Tibial artery (tissue), 4 donors: ENCODE measurements around the gene HPCAL1.

Experiments
- DNase-seq, 2 donors: peaks; one replicate each; pipeline ENCODE4 v3.0.0-alpha.2; 2019
- H3K27ac ChIP-seq, 2 donors: fragments of 200-600 bp; sonication (generic) in 1 of 2; 1 replicate in 1 of 2; 2 replicates in 1 of 2; pipeline ENCODE4 v1.5.1; 2018 to 2019; ENCODE audit warnings: mild to moderate bottlenecking in 1 of 2
- H3K27me3 ChIP-seq, 2 donors: fragments of 200-600 bp; sonication (generic) in 1 of 2; one replicate each; pipeline versions ENCODE4 v1.5.1 to v1.6.0; 2016 to 2019
- H3K36me3 ChIP-seq, 3 donors: fragments of 200-600 bp; sonication (generic) in 2 of 3; one replicate each; pipeline ENCODE4 v1.5.1; 2016 to 2019; ENCODE audit warnings: mild to moderate bottlenecking in 2 of 3
- H3K4me1 ChIP-seq, 4 donors: fragments of 200-600 bp; sonication (generic) in 2 of 4; 1 replicate in 3 of 4; 2 replicates in 1 of 4; pipeline ENCODE4 v1.5.1; 2016 to 2019
- H3K4me3 ChIP-seq, 2 donors: fragments of 200-600 bp; sonication (generic) in 1 of 2; 1 replicate in 1 of 2; 2 replicates in 1 of 2; pipeline ENCODE4 v1.5.1; 2018 to 2019; ENCODE audit warnings: mild to moderate bottlenecking in 2 of 2
- H3K9me3 ChIP-seq, 3 donors: fragments of 200-600 bp; sonication (generic) in 1 of 3; one replicate each; pipeline ENCODE4 v1.5.1; 2016 to 2019
- CTCF ChIP-seq, 2 experiments: fragments of 200-600 bp in 1 of 2; fragments of 450-650 bp in 1 of 2; IDR thresholded peaks; one replicate each; pipeline ENCODE4 v1.5.1; 2017 to 2019; ENCODE audit warnings: antibody characterized with exemption in 2 of 2, mild to moderate bottlenecking in 1 of 2, moderate library complexity in 1 of 2
- intact Hi-C: fragments of 100-400 bp; cut with DNase I; formaldehyde crosslinking; loops from one replicate; pipeline ENCODE4 v1.15.0; 2023; ENCODE audit warnings: low total_unique reads

HPCAL1 gene

GRCh38 chr2:10437806-10438205 lies 135.1 kb downstream of the HPCAL1 start:
- no peak overlapping the region for H3K27ac ChIP-seq
- H3K36me3 ChIP-seq, result peaks cover 31 to 37% (median 35%) of the 10 kb centered on the region in 3 donors
- no peak overlapping the region for H3K4me3 ChIP-seq
- no peak for TF ChIP-seq CTCF (IDR thresholded peaks at IDR 0.05)
- intact Hi-C loops, result loop anchor here (10.0 kb wide), 1 partner anchor 633 kb away; no protein-coding TSS in a partner anchor
- no peaks in the 10 kb centered on the region for H3K9me3 ChIP-seq
- DNase-seq, result no peak
- H3K4me1 ChIP-seq, result peaks cover 0 to 11% (median 6%) of the 10 kb centered on the region in 4 donors
- H3K27me3 ChIP-seq, result no peaks in the 10 kb centered on the region

DNA sequence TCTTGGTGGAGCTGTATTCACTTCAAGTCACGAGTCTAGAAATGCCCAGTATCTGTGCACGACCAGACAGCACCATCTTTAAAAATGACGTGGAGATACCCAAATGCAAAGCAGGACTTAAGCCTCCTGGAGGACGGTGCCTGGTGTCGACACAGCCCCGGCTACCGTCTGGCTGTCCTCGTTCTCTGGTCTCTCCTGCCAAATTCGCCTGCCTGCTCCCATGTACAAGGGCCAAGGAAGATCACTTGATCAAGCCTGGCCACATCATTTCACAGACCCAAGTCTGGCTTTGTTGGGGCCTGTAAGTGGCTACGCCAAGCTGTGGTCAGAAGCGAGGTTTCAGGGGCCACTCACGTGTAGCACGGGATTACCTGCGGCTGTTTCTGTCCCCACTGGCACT lies 136.0 kb downstream of the HPCAL1 start:
- peaks cover 40 to 45% (median 44%) of the 10 kb centered on the region in 3 donors for H3K36me3 ChIP-seq
- H3K27ac ChIP-seq, result no peak overlapping the region
- no peaks in the 10 kb centered on the region for H3K27me3 ChIP-seq
- no peak for TF ChIP-seq CTCF (IDR thresholded peaks at IDR 0.05)
- intact Hi-C loops, result loop anchor here (10.0 kb wide), 1 partner anchor 634 kb away; no protein-coding TSS in a partner anchor
- DNase-seq, result peak in 1 of 2 donors; percentile 40
- no peak overlapping the region for H3K4me3 ChIP-seq
- H3K4me1 ChIP-seq, result peaks cover 0 to 11% (median 6%) of the 10 kb centered on the region in 4 donors
- H3K9me3 ChIP-seq, result no peaks in the 10 kb centered on the region

- no peak for DNase-seq
- Histone ChIP-seq H3K4me3 (no peak overlapping the region), H3K27ac (no peak overlapping the region), H3K9me3 (no peaks in the 10 kb centered on the region), H3K36me3 (peaks cover 46 to 52% (median 50%) of the 10 kb centered on the region in 3 donors), H3K27me3 (no peaks in the 10 kb centered on the region), H3K4me1 (peaks cover 0 to 11% (median 8%) of the 10 kb centered on the region in 4 donors)
- no peak for TF ChIP-seq CTCF (IDR thresholded peaks at IDR 0.05)
- intact Hi-C loops, result loop anchor here (10.0 kb wide), 1 partner anchor 635 kb away; no protein-coding TSS in a partner anchor
These were observed 136.6 kb downstream of the HPCAL1 start for GRCh38 chr2:10439185-10439879.

DNA sequence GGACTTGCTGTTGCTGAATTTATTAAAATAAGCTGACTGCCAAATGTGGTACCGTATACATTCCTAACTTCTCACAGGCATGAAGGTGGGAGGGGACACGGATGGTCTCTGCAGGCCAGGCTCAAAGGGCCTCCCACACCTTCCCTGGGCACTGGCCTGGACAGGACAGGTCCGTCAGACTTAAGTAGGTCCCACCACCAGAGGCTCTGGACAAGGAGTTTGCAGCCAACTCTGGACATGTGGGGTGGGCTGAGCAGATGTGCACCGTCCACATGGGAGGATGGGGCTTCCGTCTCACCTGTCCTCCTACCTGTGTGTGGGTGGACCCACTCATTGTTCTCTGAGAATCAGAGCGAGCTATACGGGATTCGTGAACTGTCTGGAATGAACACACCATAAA lies 137.3 kb downstream of the HPCAL1 start:
- intact Hi-C loops, result loop anchor here (10.0 kb wide), 2 partner anchors 635 to 715 kb away; partner anchors contain the start of gene SLC66A3
- Histone ChIP-seq H3K27ac (no peak overlapping the region), H3K9me3 (no peaks in the 10 kb centered on the region), H3K36me3 (peaks cover 51 to 56% (median 55%) of the 10 kb centered on the region in 3 donors), H3K4me1 (peaks cover 0 to 9% (median 9%) of the 10 kb centered on the region in 4 donors), H3K27me3 (no peaks in the 10 kb centered on the region), H3K4me3 (no peak overlapping the region)
- DNase-seq, result no peak
- no peak for TF ChIP-seq CTCF (IDR thresholded peaks at IDR 0.05)

DNA sequence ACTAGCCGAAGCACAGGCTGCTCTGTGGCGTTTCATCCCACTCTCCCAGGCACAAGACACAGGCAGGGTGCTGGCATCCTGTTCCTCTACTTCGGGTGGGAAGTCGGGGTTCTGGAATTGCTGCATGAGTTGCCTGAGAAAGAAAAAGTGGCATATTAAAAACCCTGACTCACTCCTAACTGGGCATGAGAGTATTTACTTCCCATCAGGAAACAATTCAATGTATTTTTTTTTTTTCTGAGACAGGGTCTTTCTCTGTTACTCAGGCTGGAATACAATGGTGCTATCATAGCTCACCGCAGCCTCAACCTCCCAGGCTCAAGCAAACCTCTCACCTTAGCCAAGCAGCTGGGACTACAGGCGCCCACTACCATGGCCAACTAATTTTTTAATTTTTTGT lies 138.0 kb downstream of the HPCAL1 start:
- peaks cover 51 to 56% (median 55%) of the 10 kb centered on the region in 3 donors for H3K36me3 ChIP-seq
- DNase-seq, result no peak
- H3K27me3 ChIP-seq, result no peaks in the 10 kb centered on the region
- no peak for TF ChIP-seq CTCF (IDR thresholded peaks at IDR 0.05)
- peaks cover 0 to 17% (median 16%) of the 10 kb centered on the region in 4 donors for H3K4me1 ChIP-seq
- H3K4me3 ChIP-seq, result no peak overlapping the region
- H3K9me3 ChIP-seq, result no peaks in the 10 kb centered on the region
- H3K27ac ChIP-seq, result no peak overlapping the region
- intact Hi-C loops, result loop anchor here (10.0 kb wide), 1 partner anchor 714 kb away; the partner anchor contains the start of gene SLC66A3
